OCI-LY1 (cell line): ENCODE results near the gene TTC38.

ENCODE experiments used
- H2AFZ ChIP-seq: fragments of 200-600 bp; sonication (generic), shearing (Covaris generic); 2 replicates; pipeline ENCODE4 v1.6.0; 2014; ENCODE audit warnings: antibody characterized with exemption, mild to moderate bottlenecking, low read length
- H3F3A ChIP-seq: fragments of 200-600 bp; sonication (generic), shearing (Covaris generic); 2 replicates; pipeline ENCODE4 v1.6.0; 2014; ENCODE audit warnings: mild to moderate bottlenecking, antibody characterized with exemption, low read length, moderate library complexity; ENCODE audit not compliant: insufficient read depth
- H3K27ac ChIP-seq: fragments of 200-600 bp; sonication (generic); 2 replicates; pipeline ENCODE4 v1.5.1; 2014; ENCODE audit warnings: low read length, mixed run types, mild to moderate bottlenecking, low read depth; ENCODE audit not compliant: poor library complexity, severe bottlenecking
- H3K27me3 ChIP-seq: fragments of 200-600 bp; sonication (generic); 2 replicates; pipeline ENCODE4 v1.6.0; 2014; ENCODE audit warnings: antibody characterized with exemption, mild to moderate bottlenecking, low read length, moderate library complexity; ENCODE audit not compliant: insufficient read depth
- H3K36me3 ChIP-seq: fragments of 200-600 bp; sonication (generic); 2 replicates; pipeline ENCODE4 v1.6.1; 2014; ENCODE audit warnings: mild to moderate bottlenecking, antibody characterized with exemption, low read length, moderate library complexity, mixed read lengths; ENCODE audit not compliant: insufficient read depth
- H3K4me1 ChIP-seq: fragments of 200-600 bp; sonication (generic); 2 replicates; pipeline ENCODE4 v1.5.1; 2014; ENCODE audit warnings: mild to moderate bottlenecking, low read length, moderate library complexity; ENCODE audit not compliant: insufficient read depth, severe bottlenecking
- H3K4me2 ChIP-seq: fragments of 200-600 bp; sonication (generic), shearing (Covaris generic); 2 replicates; pipeline ENCODE4 v1.6.1; 2014; ENCODE audit warnings: low read length
- H3K4me3 ChIP-seq: fragments of 200-600 bp; sonication (generic); 2 replicates; pipeline ENCODE4 v1.5.1; 2014; ENCODE audit warnings: low read length, low read depth, mild to moderate bottlenecking, mixed read lengths; ENCODE audit not compliant: poor library complexity, severe bottlenecking
- H3K79me2 ChIP-seq: fragments of 200-600 bp; shearing (Covaris generic); 2 replicates; pipeline ENCODE4 v1.6.1; 2016; ENCODE audit warnings: mixed run types, low read length, mixed read lengths; ENCODE audit not compliant: insufficient read depth
- H3K9ac ChIP-seq: fragments of 200-600 bp; sonication (generic), shearing (Covaris generic); 2 replicates; pipeline ENCODE4 v1.6.1; 2014; ENCODE audit warnings: mild to moderate bottlenecking, low read length, mixed read lengths
- H3K9me2 ChIP-seq: fragments of 200-600 bp; sonication (generic), shearing (Covaris generic); 2 replicates; pipeline ENCODE4 v1.6.1; 2014; ENCODE audit warnings: low read depth, mild to moderate bottlenecking, low read length, mixed read lengths
- H3K9me3 ChIP-seq: fragments of 200-600 bp; shearing (Covaris generic); 2 replicates; pipeline ENCODE4 v1.6.1; 2014; ENCODE audit warnings: low read length, mixed read lengths
- H4K20me1 ChIP-seq: fragments of 200-600 bp; sonication (generic), shearing (Covaris generic); 2 replicates; pipeline ENCODE4 v1.6.0; 2016; ENCODE audit warnings: mild to moderate bottlenecking, low read length; ENCODE audit not compliant: insufficient read depth
- CTCF ChIP-seq: fragments of 200-600 bp; sonication (generic), shearing (Covaris generic); IDR thresholded peaks from 2 replicates; pipeline ENCODE4 v1.5.1; 2017; ENCODE audit warnings: mild to moderate bottlenecking, antibody characterized with exemption, low read length, moderate library complexity, mixed read lengths
- EZH2 ChIP-seq: fragments of 200-600 bp; sonication (generic), shearing (Covaris generic); IDR thresholded peaks from 2 replicates; pipeline ENCODE4 v1.8.0; 2017; ENCODE audit warnings: borderline replicate concordance, mixed run types, mild to moderate bottlenecking, antibody characterized with exemption, low read length, moderate library complexity, mixed read lengths

Gene TTC38

GRCh38 chr22:46292173-46292572, 24.4 kb downstream of the TTC38 start:
- Histone ChIP-seq H3K9me3 (no peaks in the 10 kb centered on the region), H3K79me2 (no peaks in the 10 kb centered on the region), H3F3A (no peaks in the 10 kb centered on the region), H3K4me2 (no peak overlapping the region), H3K4me3 (no peak overlapping the region), H2AFZ (no peak overlapping the region), H3K9ac (no peak overlapping the region), H3K4me1 (peaks cover 37% of the 10 kb centered on the region), H3K9me2 (no peaks in the 10 kb centered on the region), H3K27me3 (no peaks in the 10 kb centered on the region), H3K36me3 (no peaks in the 10 kb centered on the region; the same call in 1 of the 2 replicates), H4K20me1 (no peaks in the 10 kb centered on the region), H3K27ac (no peak overlapping the region)
- TF ChIP-seq CTCF (no peak), EZH2 (no peak)

GRCh38 chr22:46292732-46293131, 24.9 kb downstream of the TTC38 start:
- Histone ChIP-seq H3K4me1 (peaks cover 38% of the 10 kb centered on the region), H3K9ac (no peak overlapping the region), H3K36me3 (no peaks in the 10 kb centered on the region; the same call in 1 of the 2 replicates)

DNA sequence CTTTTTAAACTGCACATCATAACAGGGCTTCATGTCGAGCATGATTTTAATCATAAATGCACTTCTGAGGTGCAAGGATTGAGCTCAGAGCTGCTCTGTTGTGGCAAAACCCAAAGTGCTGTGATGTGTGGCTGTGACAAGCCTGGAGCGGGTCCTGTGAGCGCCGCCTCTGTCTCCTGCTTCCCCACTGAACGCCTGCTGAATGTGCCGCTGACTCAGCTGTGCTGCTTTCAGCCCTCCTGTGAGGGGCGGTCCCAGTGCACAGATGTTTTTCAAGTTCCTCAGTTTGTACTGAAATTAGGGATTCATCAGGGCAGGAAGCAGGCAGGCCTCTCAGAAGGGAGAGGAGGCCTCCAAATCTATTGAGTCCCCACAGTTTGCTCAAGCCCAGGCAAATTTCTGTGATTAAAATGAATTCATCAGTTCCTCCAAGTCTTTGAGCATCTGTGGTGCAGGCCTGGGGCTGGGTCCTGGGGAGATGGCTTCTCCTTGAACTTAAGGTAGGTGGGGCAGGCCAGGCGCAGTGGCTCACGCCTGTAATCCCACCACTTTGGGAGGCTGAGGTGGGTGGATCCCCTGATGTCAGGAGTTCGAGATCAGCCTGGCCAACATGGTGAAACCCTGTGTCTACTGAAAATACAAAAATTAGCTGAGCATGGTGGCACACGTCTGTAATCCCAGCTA, 25.9 kb downstream of the TTC38 start:
- TF ChIP-seq EZH2 (no peak), CTCF (peak; percentile 6; the same call in 1 of the 2 replicates)
- Histone ChIP-seq H3K79me2 (peaks cover 8% of the 10 kb centered on the region), H3K27ac (peak overlapping the region; percentile 12), H4K20me1 (no peaks in the 10 kb centered on the region), H3K9me3 (no peaks in the 10 kb centered on the region), H3F3A (no peaks in the 10 kb centered on the region), H3K9me2 (no peaks in the 10 kb centered on the region), H3K4me2 (peak overlapping the region; percentile 18; the same call in 1 of the 2 replicates), H3K27me3 (no peaks in the 10 kb centered on the region), H3K4me3 (no peak overlapping the region), H2AFZ (no peak overlapping the region), H3K4me1 (peaks cover 40% of the 10 kb centered on the region), H3K9ac (no peak overlapping the region; the same call in 1 of the 2 replicates), H3K36me3 (peaks cover 8% of the 10 kb centered on the region)

More at GRCh38 chr22:46292732-46293131, 24.9 kb downstream of the TTC38 start:
- H3K4me2 ChIP-seq, result no peak overlapping the region
- H3K9me3 ChIP-seq, result no peaks in the 10 kb centered on the region
- TF ChIP-seq EZH2 (no peak), CTCF (no peak)
- no peaks in the 10 kb centered on the region for H4K20me1 ChIP-seq
- H2AFZ ChIP-seq, result no peak overlapping the region
- H3K27ac ChIP-seq, result no peak overlapping the region
- no peaks in the 10 kb centered on the region for H3K27me3 ChIP-seq
- no peaks in the 10 kb centered on the region for H3K9me2 ChIP-seq
- no peaks in the 10 kb centered on the region for H3F3A ChIP-seq
- H3K79me2 ChIP-seq, result peaks cover 5% of the 10 kb centered on the region
- H3K4me3 ChIP-seq, result no peak overlapping the region
